Lung (tissue), 12 donors: ENCODE measurements around the gene GJA5. TPM values are rescaled to one million over a fixed set of nuclear protein-coding genes. Genes with fewer than 3 reads are reported as not detected.

Experiments
- ATAC-seq: fragments of 200-7000 bp; cut with Tn5 transposase; one replicate; pipeline ENCODE4 v1.9.1; 2020; ENCODE audit warnings: moderate number of reproducible peaks; ENCODE audit not compliant: insufficient read depth, low FRiP score
- DNase-seq, 3 donors: peaks; one replicate each; pipeline ENCODE4 v3.0.0-alpha.2; 2013 to 2017
- H3K27ac ChIP-seq, 2 donors: one replicate each; pipeline ENCODE4 v1.5.1; 2013; ENCODE audit warnings: mild to moderate bottlenecking in 2 of 2, moderate library complexity in 2 of 2, control low read depth in 1 of 2, inconsistent platforms in 1 of 2, low read depth in 1 of 2, low read length in 1 of 2
- H3K27me3 ChIP-seq, 3 donors: one replicate each; pipeline ENCODE4 v1.5.1; 2013; ENCODE audit warnings: low read length in 2 of 3; ENCODE audit not compliant: control insufficient read depth in 3 of 3, insufficient read depth in 3 of 3
- H3K36me3 ChIP-seq, 4 donors: one replicate each; pipeline ENCODE4 v1.5.1; 2013; ENCODE audit warnings: low read length in 4 of 4, mild to moderate bottlenecking in 1 of 4, moderate library complexity in 1 of 4; ENCODE audit not compliant: control insufficient read depth in 4 of 4, insufficient read depth in 4 of 4
- H3K4me1 ChIP-seq, 5 donors: one replicate each; pipeline ENCODE4 v1.5.1; 2013; ENCODE audit warnings: low read length in 5 of 5, mild to moderate bottlenecking in 2 of 5, moderate library complexity in 1 of 5; ENCODE audit not compliant: control insufficient read depth in 5 of 5, insufficient read depth in 5 of 5
- H3K4me3 ChIP-seq: one replicate; pipeline ENCODE4 v1.5.1; 2013; ENCODE audit warnings: mild to moderate bottlenecking, control low read depth, moderate library complexity
- H3K9ac ChIP-seq, 2 donors: one replicate each; pipeline ENCODE4 v1.5.1; 2013; ENCODE audit warnings: low read length in 2 of 2, control low read depth in 1 of 2; ENCODE audit not compliant: insufficient read depth in 1 of 2
- H3K9me3 ChIP-seq, 4 donors: one replicate each; pipeline ENCODE4 v1.5.1; 2013; ENCODE audit warnings: low read length in 3 of 4, mild to moderate bottlenecking in 1 of 4, moderate library complexity in 1 of 4; ENCODE audit not compliant: control insufficient read depth in 4 of 4, insufficient read depth in 3 of 4
- WGBS, 2 donors: extraction: QIAGEN DNeasy Blood & Tissue Kit; methylation state at CpG; one replicate each; pipeline ENCODE4 v1.1.7; 2013; 5-methylcytosine and 5-hydroxymethylcytosine counted together
- polyA plus RNA-seq, 2 donors: library from polyadenylated mRNA; stranded (reverse); fragments of 200-250 nt; gene quantifications; one replicate each; pipeline ENCODE4 v1.2.1, GENCODE V29; 2013
- total RNA-seq, 2 donors: library from RNA; depleted of rRNA in 1 of 2; stranded (reverse); fragments of >200 nt in 1 of 2; gene quantifications; one replicate each; pipeline ENCODE4 v1.2.1, GENCODE V29; 2014 to 2021
- TF ChIP-seq, protein P1 (sequence below): IDR thresholded peaks from 2 replicates; pipeline ENCODE4 v1.5.1; 2012; ENCODE audit warnings: mild to moderate bottlenecking; ENCODE audit errors: control extremely low read depth, extremely low read depth
- donor health status: control.
- donor health status: control.
- donor health status: Bipolar disorder and iron deficiency.
- donor health status: healthy.
- donor health status: DM: yes; HTN: yes; CAD: no.

Gene GJA5
- total and polyA plus RNA-seq, 4 donors, result 7.7 to 38.3 (median 18.5) TPM

DNA sequence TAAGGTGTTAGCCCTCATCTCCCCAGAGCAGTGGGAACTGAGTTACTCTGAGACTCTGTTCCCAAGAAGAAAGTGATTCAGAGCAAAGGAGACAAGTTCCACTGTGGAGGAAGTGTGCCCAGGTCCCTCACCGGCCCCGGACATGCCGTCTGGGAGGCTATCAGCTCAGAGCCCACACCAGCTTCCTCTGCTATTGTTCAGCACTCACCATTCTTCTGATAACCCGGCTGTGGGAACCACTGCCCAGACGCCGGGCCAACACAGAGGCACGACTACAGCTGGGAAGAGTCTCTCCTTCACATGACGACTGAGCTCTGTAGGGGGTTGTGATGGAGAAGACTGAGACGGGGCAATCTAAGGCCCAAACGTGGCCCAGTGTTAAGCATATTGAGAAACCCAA, 34.2 kb upstream of the GJA5 start:
- TF ChIP-seq, protein P1, sequence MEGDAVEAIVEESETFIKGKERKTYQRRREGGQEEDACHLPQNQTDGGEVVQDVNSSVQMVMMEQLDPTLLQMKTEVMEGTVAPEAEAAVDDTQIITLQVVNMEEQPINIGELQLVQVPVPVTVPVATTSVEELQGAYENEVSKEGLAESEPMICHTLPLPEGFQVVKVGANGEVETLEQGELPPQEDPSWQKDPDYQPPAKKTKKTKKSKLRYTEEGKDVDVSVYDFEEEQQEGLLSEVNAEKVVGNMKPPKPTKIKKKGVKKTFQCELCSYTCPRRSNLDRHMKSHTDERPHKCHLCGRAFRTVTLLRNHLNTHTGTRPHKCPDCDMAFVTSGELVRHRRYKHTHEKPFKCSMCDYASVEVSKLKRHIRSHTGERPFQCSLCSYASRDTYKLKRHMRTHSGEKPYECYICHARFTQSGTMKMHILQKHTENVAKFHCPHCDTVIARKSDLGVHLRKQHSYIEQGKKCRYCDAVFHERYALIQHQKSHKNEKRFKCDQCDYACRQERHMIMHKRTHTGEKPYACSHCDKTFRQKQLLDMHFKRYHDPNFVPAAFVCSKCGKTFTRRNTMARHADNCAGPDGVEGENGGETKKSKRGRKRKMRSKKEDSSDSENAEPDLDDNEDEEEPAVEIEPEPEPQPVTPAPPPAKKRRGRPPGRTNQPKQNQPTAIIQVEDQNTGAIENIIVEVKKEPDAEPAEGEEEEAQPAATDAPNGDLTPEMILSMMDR, result no peak
- no peak overlapping the region for H3K27ac ChIP-seq
- H3K36me3 ChIP-seq, result no peaks in the 10 kb centered on the region
- H3K9ac ChIP-seq, result no peak overlapping the region
- peak; percentile 27 for ATAC-seq
- no peak for DNase-seq
- peaks cover 0 to 15% (median 0%) of the 10 kb centered on the region in 3 donors for H3K27me3 ChIP-seq
- H3K4me1 ChIP-seq, result peaks cover 0 to 8% (median 5%) of the 10 kb centered on the region in 5 donors
- H3K4me3 ChIP-seq, result no peak overlapping the region
- WGBS, 2 donors, result 41 to 50% methylated on average over 10 of the region's 10 CpGs
- H3K9me3 ChIP-seq, result peaks cover 0 to under 1% (median 0%) of the 10 kb centered on the region in 4 donors

DNA sequence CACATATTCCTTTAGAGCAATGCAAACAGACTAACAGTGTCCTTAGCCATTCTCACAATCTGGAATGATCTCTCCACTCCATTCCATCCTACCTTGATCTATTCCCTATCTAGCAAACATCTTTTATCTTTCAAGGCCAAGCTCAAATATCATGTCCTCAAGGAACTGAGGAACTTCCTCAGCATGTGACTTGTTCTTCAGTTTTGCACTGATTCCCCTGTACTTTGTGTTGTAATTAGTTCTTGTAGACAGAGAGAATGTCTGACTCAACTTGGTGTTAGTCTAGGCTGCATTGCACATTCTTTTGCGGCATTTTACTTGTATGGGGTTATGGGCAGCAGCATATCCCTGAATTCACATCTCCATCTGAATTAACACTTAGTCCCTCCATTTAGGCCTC, 31.5 kb upstream of the GJA5 start:
- peaks cover 0 to 5% (median 4%) of the 10 kb centered on the region in 5 donors for H3K4me1 ChIP-seq
- DNase-seq (no peak), ATAC-seq (no peak)
- WGBS, 2 donors, result 93 to 98% methylated on average over 1 of the region's 1 CpG
- H3K36me3 ChIP-seq, result no peaks in the 10 kb centered on the region
- no peak overlapping the region for H3K4me3 ChIP-seq
- H3K9ac ChIP-seq, result no peak overlapping the region
- H3K9me3 ChIP-seq, result no peaks in the 10 kb centered on the region
- no peak overlapping the region for H3K27ac ChIP-seq
- TF ChIP-seq, protein P1, result no peak
- H3K27me3 ChIP-seq, result peaks cover 0 to 19% (median 0%) of the 10 kb centered on the region in 3 donors

DNA sequence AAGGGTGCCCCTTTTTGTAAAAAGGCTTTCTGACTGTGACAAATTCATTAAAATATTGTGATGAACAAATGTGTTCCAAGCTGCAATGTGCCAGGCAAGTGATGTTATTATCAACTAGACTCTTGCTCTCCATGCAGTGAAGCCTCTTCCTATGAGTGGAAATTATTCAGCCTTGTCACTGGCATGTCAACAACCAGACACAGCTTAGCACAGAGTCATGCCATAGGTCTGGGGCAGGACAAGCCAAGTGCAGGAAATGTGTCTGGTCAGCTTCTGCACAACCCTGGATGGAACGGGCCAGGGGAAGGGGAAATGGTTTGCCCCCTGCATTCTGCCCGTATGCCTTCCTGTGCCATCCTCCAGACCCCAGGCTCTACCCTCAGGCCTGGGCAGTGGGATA, 27.4 kb upstream of the GJA5 start:
- H3K9me3 ChIP-seq, result no peaks in the 10 kb centered on the region
- TF ChIP-seq, protein P1, result no peak
- H3K4me1 ChIP-seq, result peaks cover 0 to 10% (median 0%) of the 10 kb centered on the region in 5 donors
- no peak overlapping the region for H3K4me3 ChIP-seq
- H3K27ac ChIP-seq, result no peak overlapping the region
- ATAC-seq (no peak), DNase-seq (no peak)
- H3K9ac ChIP-seq, result no peak overlapping the region
- peaks cover 0 to 14% (median 0%) of the 10 kb centered on the region in 3 donors for H3K27me3 ChIP-seq
- H3K36me3 ChIP-seq, result no peaks in the 10 kb centered on the region
- WGBS, 2 donors, result 49 to 55% methylated on average over 2 of the region's 2 CpGs

DNA sequence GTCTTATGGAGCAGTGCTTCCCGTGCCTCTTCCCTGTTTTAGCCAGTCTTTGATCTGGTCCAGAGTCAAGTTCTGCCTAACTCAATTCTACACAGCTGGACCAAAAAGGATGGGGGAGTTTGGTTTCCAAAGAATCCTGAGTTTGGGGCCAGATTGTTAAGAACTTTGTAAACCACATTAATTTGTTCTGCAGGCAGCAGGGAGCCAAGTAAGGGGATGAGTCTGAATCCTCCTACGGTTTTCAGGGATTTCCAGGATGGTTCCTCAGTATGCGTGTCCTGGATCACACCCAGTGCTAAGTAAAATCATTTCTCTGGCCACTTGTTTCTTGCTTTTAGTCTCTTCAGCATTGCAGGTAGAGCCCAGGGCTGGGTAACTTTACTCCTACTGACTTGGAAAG, 26.1 kb upstream of the GJA5 start:
- H3K36me3 ChIP-seq, result no peaks in the 10 kb centered on the region
- TF ChIP-seq, protein P1, result no peak
- 73 to 86% methylated on average over 3 of the region's 3 CpGs for WGBS, 2 donors
- DNase-seq (no peak), ATAC-seq (peak; percentile 23)
- peaks cover 0 to 10% (median 0%) of the 10 kb centered on the region in 5 donors for H3K4me1 ChIP-seq
- no peak overlapping the region for H3K9ac ChIP-seq
- no peak overlapping the region for H3K27ac ChIP-seq
- peaks cover 0 to 24% (median 0%) of the 10 kb centered on the region in 3 donors for H3K27me3 ChIP-seq
- no peaks in the 10 kb centered on the region for H3K9me3 ChIP-seq
- H3K4me3 ChIP-seq, result no peak overlapping the region
